ENCODE data around the gene TPTE2.

The TPTE2 gene

DNA sequence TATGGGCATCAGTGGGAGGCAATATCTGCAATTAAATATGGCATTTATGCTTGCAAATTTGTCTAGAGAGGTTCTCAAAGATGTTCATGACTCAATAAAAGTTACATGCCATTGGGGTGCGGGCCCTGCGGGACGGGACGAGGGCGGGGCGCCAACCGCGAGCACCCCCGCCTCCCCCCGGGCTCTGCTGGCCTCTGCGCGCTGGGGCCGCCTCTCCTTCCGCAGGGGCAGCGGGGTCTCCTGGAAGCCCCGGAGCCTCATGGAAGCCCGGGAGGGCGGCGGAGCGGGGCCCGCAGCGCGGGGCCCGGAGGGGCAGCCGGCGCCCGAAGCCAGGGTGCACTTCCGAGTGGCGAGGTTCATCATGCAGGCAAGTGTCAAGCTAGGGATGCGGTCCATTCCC is 179.2 kb downstream of the TPTE2 start:
- TF ChIP-seq, protein P1, sequence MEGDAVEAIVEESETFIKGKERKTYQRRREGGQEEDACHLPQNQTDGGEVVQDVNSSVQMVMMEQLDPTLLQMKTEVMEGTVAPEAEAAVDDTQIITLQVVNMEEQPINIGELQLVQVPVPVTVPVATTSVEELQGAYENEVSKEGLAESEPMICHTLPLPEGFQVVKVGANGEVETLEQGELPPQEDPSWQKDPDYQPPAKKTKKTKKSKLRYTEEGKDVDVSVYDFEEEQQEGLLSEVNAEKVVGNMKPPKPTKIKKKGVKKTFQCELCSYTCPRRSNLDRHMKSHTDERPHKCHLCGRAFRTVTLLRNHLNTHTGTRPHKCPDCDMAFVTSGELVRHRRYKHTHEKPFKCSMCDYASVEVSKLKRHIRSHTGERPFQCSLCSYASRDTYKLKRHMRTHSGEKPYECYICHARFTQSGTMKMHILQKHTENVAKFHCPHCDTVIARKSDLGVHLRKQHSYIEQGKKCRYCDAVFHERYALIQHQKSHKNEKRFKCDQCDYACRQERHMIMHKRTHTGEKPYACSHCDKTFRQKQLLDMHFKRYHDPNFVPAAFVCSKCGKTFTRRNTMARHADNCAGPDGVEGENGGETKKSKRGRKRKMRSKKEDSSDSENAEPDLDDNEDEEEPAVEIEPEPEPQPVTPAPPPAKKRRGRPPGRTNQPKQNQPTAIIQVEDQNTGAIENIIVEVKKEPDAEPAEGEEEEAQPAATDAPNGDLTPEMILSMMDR (IDR thresholded peaks at IDR 0.05), result no peak
- Histone ChIP-seq H3K9ac (no peak overlapping the region), H3K36me3 (ENCODE audit: control insufficient read depth, insufficient read depth, low read length) (no peaks in the 10 kb centered on the region), H3K27me3 (ENCODE audit: control insufficient read depth, insufficient read depth, low read length) (no peaks in the 10 kb centered on the region), H2AFZ (no peak overlapping the region), H3K4me3 (ENCODE audit: low read depth, low read length) (no peak overlapping the region), H3K79me2 (no peaks in the 10 kb centered on the region), H3K9me3 (ENCODE audit: control insufficient read depth, low read length) (no peaks in the 10 kb centered on the region), H3K4me2 (ENCODE audit: low read length) (no peak overlapping the region), H3K27ac (no peak overlapping the region), H3K4me1 (no peaks in the 10 kb centered on the region)
